ENCODE data around the gene EEF1AKMT2.

DNA sequence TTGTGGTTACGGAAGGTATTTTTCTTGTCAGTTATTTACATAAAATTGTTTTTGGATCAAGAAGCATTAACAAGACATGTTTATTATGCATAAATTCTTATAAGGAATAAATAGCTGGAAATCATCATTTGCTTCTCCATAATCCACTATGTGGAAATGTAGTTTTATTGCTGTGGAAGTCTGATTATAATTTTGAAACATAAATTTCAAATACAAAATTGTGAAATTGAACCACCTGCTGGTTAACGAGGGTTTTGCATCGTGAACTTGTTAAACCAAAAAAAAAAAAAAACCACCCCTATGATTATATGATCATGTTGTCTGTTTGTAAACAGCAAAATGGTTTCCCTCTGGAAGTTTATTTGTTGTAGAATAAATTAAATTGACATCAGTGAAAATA, 35.8 kb upstream of the EEF1AKMT2 start:
- TF ChIP-seq SUZ12 (IDR thresholded peaks at IDR 0.05; ENCODE audit: extremely low read depth, insufficient read depth, insufficient read length), result no peak
- no peak for TF ChIP-seq ZNF274 (IDR thresholded peaks at IDR 0.05; ENCODE audit: low read depth, low read length)

All from NT2/D1 (cell line).